AG10803 (cell line): Measurements from ENCODE around the gene UBFD1.

Source experiments
- DNase-seq: peaks from one replicate; pipeline ENCODE4 v3.0.0; 2010; ENCODE audit warnings: low read depth
- H3K4me3 ChIP-seq: 2 replicates; pipeline ENCODE4 v1.5.1; 2011; ENCODE audit warnings: mild to moderate bottlenecking, low read length, control low read depth
- TF ChIP-seq, protein P1 (sequence below): conservative IDR thresholded peaks from 2 replicates; pipeline ENCODE4 v1.5.1; 2011; ENCODE audit warnings: mild to moderate bottlenecking, low read length, control low read depth, inconsistent platforms

The UBFD1 gene

DNA sequence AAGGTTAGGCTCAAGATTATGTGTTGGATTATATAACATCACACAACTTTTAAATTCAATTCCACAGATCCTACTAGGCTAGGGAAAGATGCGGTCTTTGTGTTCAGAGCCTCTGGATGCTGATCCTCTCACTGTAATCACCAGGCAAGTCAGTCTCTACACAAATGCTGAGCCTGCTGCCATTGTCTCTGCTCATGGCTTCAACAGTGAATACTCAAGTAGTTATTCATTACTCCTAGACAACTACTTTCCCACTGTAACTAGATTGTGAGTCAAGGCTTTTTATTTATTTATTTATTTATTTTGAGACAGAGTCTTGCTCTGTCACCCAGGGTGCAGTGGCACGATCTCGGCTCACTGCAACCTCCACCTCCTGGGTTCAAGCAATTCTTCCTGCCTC, 54.4 kb downstream of the UBFD1 start:
- no peak overlapping the region for H3K4me3 ChIP-seq
- no peak for DNase-seq
- TF ChIP-seq, protein P1, sequence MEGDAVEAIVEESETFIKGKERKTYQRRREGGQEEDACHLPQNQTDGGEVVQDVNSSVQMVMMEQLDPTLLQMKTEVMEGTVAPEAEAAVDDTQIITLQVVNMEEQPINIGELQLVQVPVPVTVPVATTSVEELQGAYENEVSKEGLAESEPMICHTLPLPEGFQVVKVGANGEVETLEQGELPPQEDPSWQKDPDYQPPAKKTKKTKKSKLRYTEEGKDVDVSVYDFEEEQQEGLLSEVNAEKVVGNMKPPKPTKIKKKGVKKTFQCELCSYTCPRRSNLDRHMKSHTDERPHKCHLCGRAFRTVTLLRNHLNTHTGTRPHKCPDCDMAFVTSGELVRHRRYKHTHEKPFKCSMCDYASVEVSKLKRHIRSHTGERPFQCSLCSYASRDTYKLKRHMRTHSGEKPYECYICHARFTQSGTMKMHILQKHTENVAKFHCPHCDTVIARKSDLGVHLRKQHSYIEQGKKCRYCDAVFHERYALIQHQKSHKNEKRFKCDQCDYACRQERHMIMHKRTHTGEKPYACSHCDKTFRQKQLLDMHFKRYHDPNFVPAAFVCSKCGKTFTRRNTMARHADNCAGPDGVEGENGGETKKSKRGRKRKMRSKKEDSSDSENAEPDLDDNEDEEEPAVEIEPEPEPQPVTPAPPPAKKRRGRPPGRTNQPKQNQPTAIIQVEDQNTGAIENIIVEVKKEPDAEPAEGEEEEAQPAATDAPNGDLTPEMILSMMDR, result no peak

DNA sequence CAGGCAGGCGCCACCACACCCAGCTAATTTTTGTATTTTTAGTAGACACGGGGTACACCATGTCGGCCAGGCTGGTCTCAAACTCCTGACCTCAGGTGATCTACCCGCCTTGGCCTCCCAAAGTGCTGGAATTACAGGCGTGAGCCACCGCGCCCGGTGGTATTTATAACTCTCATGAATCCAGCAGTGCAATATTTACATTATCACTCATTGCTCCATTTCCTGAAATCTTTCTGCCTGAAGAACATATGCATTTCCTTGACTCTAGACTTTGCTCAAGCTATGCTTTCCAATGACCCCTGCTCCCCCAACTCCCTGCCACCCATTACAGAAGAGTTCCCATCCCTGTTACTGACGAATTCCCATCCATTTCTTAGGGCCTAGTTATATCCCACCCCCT, 58.3 kb downstream of the UBFD1 start:
- H3K4me3 ChIP-seq, result no peak overlapping the region
- DNase-seq, result no peak
- TF ChIP-seq, protein P1, result no peak
